Sigmoid colon (tissue), 7 donors: ENCODE data around the gene CTBP2. TPM values are rescaled to one million over a fixed set of nuclear protein-coding genes. Genes with fewer than 3 reads are reported as not detected.
A peak's percentile ranks its signal among the peaks of the same experiment; 100 is the strongest.

Experiments used
- DNase-seq: peaks from one replicate; pipeline ENCODE4 v3.0.0-alpha.2; 2019
- H3K27ac ChIP-seq, 4 donors: fragments of 200-600 bp; sonication (generic); one replicate each; pipeline ENCODE4 v1.5.1; 2016 to 2019; ENCODE audit warnings: mild to moderate bottlenecking in 1 of 4
- H3K27me3 ChIP-seq, 3 donors: fragments of 200-600 bp; sonication (generic); one replicate each; pipeline ENCODE4 v1.5.1; 2019; ENCODE audit warnings: mild to moderate bottlenecking in 1 of 3
- H3K36me3 ChIP-seq, 4 donors: fragments of 200-600 bp; sonication (generic); one replicate each; pipeline ENCODE4 v1.5.1; 2016 to 2019
- H3K4me1 ChIP-seq, 4 donors: fragments of 200-600 bp; sonication (generic); one replicate each; pipeline ENCODE4 v1.5.1; 2017 to 2019
- H3K4me3 ChIP-seq, 4 donors: fragments of 200-600 bp; sonication (generic); one replicate each; pipeline ENCODE4 v1.5.1; 2017 to 2019; ENCODE audit warnings: mild to moderate bottlenecking in 2 of 4, moderate library complexity in 1 of 4
- H3K9me3 ChIP-seq, 4 donors: fragments of 200-600 bp in 3 of 4; sonication (generic) in 3 of 4; one replicate each; pipeline versions ENCODE4 v1.5.1 to v1.6.1; 2013 to 2019
- EP300 ChIP-seq, 4 donors: sonication (generic); formaldehyde crosslinking; IDR thresholded peaks; one replicate each; pipeline ENCODE4 v1.6.1; 2017; ENCODE audit warnings: antibody characterized with exemption in 4 of 4
- POLR2A ChIP-seq, 2 donors: fragments of 450-650 bp; IDR thresholded peaks; one replicate each; pipeline ENCODE4 v1.6.1; 2016; ENCODE audit warnings: antibody characterized with exemption in 2 of 2, mild to moderate bottlenecking in 2 of 2, moderate library complexity in 2 of 2
- POLR2AphosphoS5 ChIP-seq, 4 donors: sonication (generic); formaldehyde crosslinking; IDR thresholded peaks; one replicate each; pipeline ENCODE4 v1.6.1; 2017; ENCODE audit warnings: antibody characterized with exemption in 4 of 4
- WGBS, 2 donors: extraction: QIAGEN DNeasy Blood & Tissue Kit; methylation state at CpG; one replicate each; pipeline ENCODE4 v1.1.7; 2013; 5-methylcytosine and 5-hydroxymethylcytosine counted together
- intact Hi-C: fragments of 100-400 bp; cut with DNase I; formaldehyde crosslinking; loops from one replicate; pipeline ENCODE4 v1.15.1; 2023
- polyA plus RNA-seq, 3 donors: library from polyadenylated mRNA; stranded (reverse); fragments of 200-250 nt; gene quantifications; one replicate each; pipeline ENCODE4 v1.2.3, GENCODE V29; 2013
- total RNA-seq, 4 donors: library from RNA; depleted of rRNA; stranded (reverse); fragments of >200 nt; gene quantifications; one replicate each; pipeline ENCODE4 v1.1.0, GENCODE V29; 2016
- TF ChIP-seq, protein P1 (sequence below), 4 experiments: fragments of 450-650 bp in 3 of 4; fragments of 200-600 bp in 1 of 4; IDR thresholded peaks; one replicate each; pipeline ENCODE4 v1.5.1; 2016 to 2019; ENCODE audit warnings: antibody characterized with exemption in 4 of 4, mild to moderate bottlenecking in 3 of 4, moderate library complexity in 2 of 4
- donor health status: healthy with polysubstance abuse.
- donor health status: Bipolar disorder and iron deficiency.
- donor health status: healthy.

CTBP2 gene
- total and polyA plus RNA-seq, 7 donors, result 31.2 to 62.4 (median 52.0) TPM

DNA sequence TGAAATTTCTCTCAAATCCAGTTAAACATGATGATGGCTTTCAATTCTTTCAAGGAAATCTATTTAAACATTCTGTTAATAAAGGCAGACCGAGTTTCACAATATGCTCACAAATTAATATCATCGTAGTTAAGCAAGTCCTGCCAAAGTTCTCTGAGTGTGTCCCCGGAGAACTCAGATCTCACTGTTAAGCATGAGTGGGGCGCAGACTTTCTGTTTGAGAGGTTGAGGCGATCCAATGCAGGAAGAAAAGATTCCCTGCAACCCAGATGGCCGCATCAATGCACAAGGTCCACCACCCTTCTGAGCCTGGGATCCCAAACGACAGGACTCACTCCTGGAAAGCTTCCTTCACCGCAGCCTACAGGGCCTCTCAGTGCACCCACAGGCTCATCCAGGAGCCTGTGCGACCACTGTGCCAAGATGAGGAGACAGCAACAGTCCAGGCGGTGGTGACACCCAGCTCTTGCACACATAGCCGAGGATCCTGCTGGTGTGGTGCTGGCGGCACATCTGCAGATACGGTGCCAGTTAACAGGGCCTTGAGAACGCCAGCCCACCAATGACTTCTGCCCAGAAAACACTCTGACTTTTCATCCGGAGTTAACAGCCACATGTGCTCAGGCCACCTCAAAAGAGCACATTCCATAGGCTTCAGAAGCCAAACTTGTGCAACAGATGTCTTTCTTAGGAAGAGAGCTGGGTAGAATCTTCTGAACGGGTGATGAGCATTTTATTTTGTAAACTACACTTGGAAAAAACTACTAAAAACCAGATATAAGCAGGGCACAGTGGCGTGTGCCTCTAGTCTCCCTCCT is 116.3 kb downstream of the CTBP2 start:
- 87% methylated on average over 17 of the region's 17 CpGs for WGBS, 2 donors
- peak; percentile 50 for DNase-seq
- Histone ChIP-seq H3K27ac (no peak overlapping the region), H3K4me3 (no peak overlapping the region), H3K4me1 (peaks cover 0 to 66% (median 58%) of the 10 kb centered on the region in 4 donors), H3K9me3 (no peaks in the 10 kb centered on the region), H3K27me3 (no peaks in the 10 kb centered on the region), H3K36me3 (no peaks in the 10 kb centered on the region)
- intact Hi-C loops, result loop anchor here (10.0 kb wide), 1 partner anchor 671 kb away; the partner anchor contains the start of gene EDRF1
- no peak for TF ChIP-seq POLR2A (IDR thresholded peaks at IDR 0.05)
- TF ChIP-seq POLR2AphosphoS5 (IDR thresholded peaks at IDR 0.05), result no peak
- TF ChIP-seq EP300 (IDR thresholded peaks at IDR 0.05), result no peak
- TF ChIP-seq, protein P1, sequence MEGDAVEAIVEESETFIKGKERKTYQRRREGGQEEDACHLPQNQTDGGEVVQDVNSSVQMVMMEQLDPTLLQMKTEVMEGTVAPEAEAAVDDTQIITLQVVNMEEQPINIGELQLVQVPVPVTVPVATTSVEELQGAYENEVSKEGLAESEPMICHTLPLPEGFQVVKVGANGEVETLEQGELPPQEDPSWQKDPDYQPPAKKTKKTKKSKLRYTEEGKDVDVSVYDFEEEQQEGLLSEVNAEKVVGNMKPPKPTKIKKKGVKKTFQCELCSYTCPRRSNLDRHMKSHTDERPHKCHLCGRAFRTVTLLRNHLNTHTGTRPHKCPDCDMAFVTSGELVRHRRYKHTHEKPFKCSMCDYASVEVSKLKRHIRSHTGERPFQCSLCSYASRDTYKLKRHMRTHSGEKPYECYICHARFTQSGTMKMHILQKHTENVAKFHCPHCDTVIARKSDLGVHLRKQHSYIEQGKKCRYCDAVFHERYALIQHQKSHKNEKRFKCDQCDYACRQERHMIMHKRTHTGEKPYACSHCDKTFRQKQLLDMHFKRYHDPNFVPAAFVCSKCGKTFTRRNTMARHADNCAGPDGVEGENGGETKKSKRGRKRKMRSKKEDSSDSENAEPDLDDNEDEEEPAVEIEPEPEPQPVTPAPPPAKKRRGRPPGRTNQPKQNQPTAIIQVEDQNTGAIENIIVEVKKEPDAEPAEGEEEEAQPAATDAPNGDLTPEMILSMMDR (IDR thresholded peaks at IDR 0.05), result no peak

DNA sequence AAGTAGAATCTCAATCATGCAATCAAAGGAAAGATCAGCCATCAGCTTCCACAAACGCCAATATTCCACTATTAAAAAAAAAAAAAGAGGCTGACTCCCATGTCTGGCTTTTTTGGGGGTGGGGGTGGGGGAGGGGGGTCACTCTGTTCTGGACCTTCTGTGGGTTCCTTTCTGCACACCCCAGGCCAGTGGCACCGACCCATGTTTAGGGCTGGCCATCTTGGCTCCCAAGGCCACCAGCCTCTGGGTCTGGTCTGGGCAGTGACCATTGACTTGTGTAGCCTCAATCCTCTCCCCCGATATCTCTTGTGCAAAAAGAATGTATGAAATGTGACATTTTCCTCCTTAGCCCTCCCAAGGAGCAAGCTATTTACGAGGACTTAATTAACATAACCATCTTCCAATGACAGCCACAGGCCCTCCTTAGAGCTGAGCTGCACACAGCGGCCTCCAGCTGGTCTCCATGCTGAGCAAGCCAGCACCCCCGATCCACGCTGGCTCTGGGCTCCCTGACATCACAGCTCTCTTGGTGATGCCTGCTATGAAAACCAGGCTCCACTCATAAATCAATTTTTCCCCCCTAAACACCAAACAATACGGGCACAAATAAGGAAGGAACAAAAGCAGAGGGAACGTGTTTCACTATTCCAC is 118.4 kb downstream of the CTBP2 start:
- intact Hi-C loops, result loop anchor here (10.0 kb wide), 1 partner anchor 673 kb away; the partner anchor contains the start of gene EDRF1
- Histone ChIP-seq H3K4me1 (peaks cover 0 to 72% (median 62%) of the 10 kb centered on the region in 4 donors), H3K27ac (no peak overlapping the region), H3K27me3 (no peaks in the 10 kb centered on the region), H3K36me3 (no peaks in the 10 kb centered on the region), H3K9me3 (no peaks in the 10 kb centered on the region), H3K4me3 (no peak overlapping the region)
- no peak for DNase-seq
- 78 to 83% methylated on average over 9 of the region's 9 CpGs for WGBS, 2 donors
- TF ChIP-seq POLR2AphosphoS5 (IDR thresholded peaks at IDR 0.05) (no peak), POLR2A (IDR thresholded peaks at IDR 0.05) (no peak), EP300 (IDR thresholded peaks at IDR 0.05) (no peak)
- TF ChIP-seq, protein P1 (IDR thresholded peaks at IDR 0.05), result no peak

DNA sequence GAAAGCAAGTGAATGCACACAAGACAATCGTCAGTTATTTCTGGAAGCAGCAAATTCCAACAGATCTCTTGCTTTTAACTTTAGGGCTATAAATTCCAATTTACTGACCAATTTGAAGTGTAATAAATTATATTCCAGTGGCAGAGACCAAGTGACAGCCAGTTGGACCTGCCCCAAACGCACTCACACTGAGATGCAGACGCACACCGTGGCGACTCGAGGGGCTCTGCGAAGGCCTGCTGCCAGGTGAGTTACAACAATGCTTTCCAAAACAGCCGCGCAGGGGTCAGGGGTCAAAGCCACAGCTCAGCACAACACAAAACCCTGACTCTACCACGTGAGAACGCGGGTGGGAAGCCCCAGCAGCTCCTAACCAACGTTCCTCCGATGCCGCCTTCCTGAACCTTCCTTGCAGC is 121.0 kb downstream of the CTBP2 start:
- H3K36me3 ChIP-seq, result no peaks in the 10 kb centered on the region
- no peak overlapping the region for H3K27ac ChIP-seq
- TF ChIP-seq POLR2AphosphoS5 (IDR thresholded peaks at IDR 0.05), result no peak
- TF ChIP-seq POLR2A (IDR thresholded peaks at IDR 0.05), result no peak
- TF ChIP-seq, protein P1 (IDR thresholded peaks at IDR 0.05), result no peak
- no peaks in the 10 kb centered on the region for H3K9me3 ChIP-seq
- intact Hi-C loops, result no loop called here
- DNase-seq, result no peak
- peaks cover 0 to 82% (median 70%) of the 10 kb centered on the region in 4 donors for H3K4me1 ChIP-seq
- H3K27me3 ChIP-seq, result no peaks in the 10 kb centered on the region
- H3K4me3 ChIP-seq, result no peak overlapping the region
- 43 to 80% methylated on average over 15 of the region's 15 CpGs for WGBS, 2 donors

DNA sequence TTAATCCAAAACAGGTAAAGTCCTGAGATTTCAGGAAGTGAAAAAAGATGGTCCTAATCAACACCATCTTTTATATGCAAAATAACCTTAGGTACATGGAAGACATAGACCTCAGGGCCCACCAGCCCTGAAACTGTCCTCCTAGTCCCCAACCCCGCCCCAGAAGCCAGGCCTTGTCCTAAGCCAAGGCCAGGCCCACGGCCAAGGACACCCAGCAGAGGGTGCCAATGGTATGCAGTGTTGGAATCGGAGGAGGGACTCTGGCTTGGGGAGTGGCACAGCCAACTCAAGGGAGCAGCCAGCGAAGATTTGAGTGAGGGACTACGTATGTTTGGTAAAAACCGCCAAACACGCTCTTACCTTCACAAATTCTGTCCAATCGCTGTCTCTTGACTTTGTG is 121.7 kb downstream of the CTBP2 start:
- intact Hi-C loops, result no loop called here
- Histone ChIP-seq H3K4me1 (peaks cover 0 to 76% (median 66%) of the 10 kb centered on the region in 4 donors), H3K27me3 (no peaks in the 10 kb centered on the region), H3K4me3 (no peak overlapping the region), H3K27ac (no peak overlapping the region), H3K9me3 (no peaks in the 10 kb centered on the region), H3K36me3 (no peaks in the 10 kb centered on the region)
- WGBS, 2 donors, result 47 to 80% methylated on average over 8 of the region's 8 CpGs
- DNase-seq, result no peak
- TF ChIP-seq EP300 (IDR thresholded peaks at IDR 0.05), result no peak

DNA sequence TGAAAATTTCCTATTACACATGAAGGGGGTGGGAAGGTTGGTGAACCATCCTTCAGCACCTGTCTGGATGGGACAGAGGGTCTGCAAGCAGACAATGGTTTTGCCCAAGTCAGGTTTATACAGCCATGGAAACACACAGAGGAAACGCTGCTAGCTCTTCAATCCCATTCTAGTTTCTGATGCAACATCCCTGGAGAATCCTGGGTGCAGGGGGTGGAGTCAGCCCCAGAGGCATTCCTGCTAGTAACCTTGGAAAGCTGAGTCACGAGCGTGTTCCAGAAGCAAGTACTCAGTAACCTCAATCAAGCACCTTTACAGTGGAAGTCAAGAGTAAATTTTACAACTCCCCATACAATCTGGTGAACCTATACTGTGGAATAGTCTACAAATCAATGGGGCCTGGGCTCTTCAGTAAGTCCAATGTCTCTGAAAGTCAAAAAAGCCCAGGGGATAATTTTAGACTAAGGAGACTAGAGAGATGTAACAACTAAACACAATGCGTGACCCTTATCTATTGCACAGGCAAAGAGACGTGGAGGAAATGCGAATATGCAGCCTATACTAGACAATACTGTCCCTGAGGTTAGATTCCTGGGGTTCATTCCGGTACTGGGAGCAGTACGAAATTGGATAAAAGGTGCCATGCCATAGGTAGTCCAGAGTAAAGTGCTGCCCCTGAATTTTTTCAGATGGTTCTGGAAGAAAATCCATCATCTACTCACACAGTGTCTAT is 123.1 kb downstream of the CTBP2 start:
- no peak overlapping the region for H3K4me3 ChIP-seq
- H3K9me3 ChIP-seq, result no peaks in the 10 kb centered on the region
- no peak for DNase-seq
- 75 to 84% methylated on average over 8 of the region's 8 CpGs for WGBS, 2 donors
- intact Hi-C loops, result no loop called here
- H3K4me1 ChIP-seq, result peaks cover 0 to 72% (median 58%) of the 10 kb centered on the region in 4 donors
- no peak for TF ChIP-seq EP300 (IDR thresholded peaks at IDR 0.05)
- no peak for TF ChIP-seq POLR2AphosphoS5 (IDR thresholded peaks at IDR 0.05)
- TF ChIP-seq, protein P1 (IDR thresholded peaks at IDR 0.05), result no peak
- TF ChIP-seq POLR2A (IDR thresholded peaks at IDR 0.05), result no peak
- no peaks in the 10 kb centered on the region for H3K27me3 ChIP-seq
- no peak overlapping the region for H3K27ac ChIP-seq
- no peaks in the 10 kb centered on the region for H3K36me3 ChIP-seq
